GM19395 (cell line): ENCODE data around the gene POFUT2.

Experiments used
- ATAC-seq: cut with Tn5 transposase; IDR thresholded peaks from one replicate; pipeline ENCODE4 v1.9.1; 2021; ENCODE audit warnings: mild to moderate bottlenecking, moderate library complexity; ENCODE audit not compliant: unreplicated experiment

Gene POFUT2

GRCh38 chr21:45226540-45227326 is 61.0 kb downstream of the POFUT2 start:
- no peak for ATAC-seq

DNA sequence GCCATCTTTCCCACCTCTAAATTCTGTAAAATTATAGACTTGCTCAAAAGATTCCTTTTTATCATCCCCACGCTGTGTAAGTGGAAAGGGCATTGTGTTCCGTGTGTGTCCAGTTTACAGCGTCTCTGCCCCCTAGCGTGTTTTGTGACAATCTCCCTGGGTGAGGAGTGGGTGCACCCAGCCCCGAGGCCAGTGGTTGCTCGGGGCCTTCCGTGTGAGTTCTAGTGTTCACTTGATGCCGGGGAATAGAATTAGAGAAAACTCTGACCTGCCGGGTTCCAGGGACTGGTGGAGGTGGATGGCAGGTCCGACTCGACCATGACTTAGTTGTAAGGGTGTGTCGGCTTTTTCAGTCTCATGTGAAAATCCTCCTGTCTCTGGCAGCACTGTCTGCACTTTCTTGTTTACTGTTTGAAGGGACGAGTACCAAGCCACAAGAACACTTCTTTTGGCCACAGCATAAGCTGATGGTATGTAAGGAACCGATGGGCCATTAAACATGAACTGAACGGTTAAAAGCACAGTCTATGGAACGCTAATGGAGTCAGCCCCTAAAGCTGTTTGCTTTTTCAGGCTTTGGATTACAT is 61.9 kb downstream of the POFUT2 start:
- ATAC-seq = no peak

DNA sequence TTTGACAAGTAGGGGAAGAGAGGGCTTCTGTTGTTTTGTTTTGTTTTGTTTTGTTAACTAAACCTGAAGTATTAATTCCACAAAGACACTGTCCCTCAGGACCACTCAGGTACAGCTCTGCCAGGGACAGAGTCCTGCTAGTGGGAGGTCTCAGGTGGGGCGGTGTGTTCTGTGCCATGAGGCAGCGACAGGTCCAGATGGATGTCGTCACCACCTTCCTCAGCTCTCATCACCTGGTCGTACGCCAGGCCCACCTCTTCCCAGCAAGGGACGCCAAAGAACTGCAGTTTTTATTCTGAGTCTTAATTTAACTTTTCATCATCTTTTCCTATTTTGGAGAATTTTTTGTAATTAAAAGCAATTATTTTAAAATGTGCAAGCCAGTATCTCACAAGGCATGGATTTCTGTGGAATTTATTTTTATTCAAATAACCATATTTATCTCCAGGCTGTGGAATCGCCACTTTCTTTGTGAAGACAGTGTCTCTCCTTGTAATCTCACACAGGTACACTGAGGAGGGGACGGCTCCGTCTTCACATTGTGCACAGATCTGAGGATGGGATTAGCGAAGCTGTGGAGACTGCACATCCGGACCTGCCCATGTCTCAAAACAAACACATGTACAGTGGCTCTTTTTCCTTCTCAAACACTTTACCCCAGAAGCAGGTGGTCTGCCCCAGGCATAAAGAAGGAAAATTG is 62.5 kb downstream of the POFUT2 start:
- no peak for ATAC-seq

- no peak for ATAC-seq
Observed at GRCh38 chr21:45224189-45224938, 63.3 kb downstream of the POFUT2 start.

DNA sequence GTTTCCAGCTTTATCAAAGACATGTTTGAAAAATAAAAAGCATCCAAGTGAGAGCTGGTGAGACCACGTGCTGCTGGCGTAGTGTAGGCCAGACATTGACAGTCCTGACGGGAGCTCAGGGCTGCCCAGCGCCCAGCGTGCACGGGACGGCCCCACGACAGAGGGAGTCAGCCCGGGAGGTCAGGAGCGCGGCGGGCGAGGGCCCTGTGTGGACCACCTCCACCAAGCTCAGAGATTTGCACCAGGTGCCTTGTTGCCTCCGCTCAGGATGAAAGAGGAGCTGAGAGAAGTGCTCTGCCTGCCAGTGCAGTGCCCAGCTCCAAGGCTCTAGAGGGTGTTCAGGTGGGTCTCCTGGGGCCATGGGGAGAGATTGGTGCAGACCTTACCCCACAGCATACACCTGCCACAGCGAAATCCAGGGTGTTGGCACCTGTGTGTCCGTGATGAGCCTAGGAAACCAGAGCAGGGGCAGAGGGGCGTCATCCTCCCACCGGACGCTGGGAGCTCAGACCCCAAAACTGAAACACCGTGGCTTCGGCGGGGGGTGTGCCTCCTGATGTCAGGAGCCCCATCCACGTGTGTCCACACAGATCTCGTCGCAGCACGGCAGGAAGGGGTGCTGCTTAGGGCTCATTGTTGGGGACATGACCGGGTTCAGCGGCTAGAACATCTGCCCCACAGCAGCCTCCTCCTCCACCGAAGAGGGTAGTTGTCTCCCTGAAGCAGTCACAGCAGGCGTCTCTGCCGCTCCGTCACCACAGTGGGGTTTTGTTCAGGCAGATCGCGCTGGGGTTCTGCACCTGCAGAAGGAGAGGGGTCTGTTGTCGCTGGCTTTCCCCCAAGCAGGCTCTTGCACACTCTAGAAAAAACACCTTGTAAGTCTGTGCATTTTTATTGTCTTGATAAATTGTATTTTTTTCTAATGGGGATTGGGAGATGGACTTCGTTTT is 64.2 kb downstream of the POFUT2 start:
- ATAC-seq = no peak

DNA sequence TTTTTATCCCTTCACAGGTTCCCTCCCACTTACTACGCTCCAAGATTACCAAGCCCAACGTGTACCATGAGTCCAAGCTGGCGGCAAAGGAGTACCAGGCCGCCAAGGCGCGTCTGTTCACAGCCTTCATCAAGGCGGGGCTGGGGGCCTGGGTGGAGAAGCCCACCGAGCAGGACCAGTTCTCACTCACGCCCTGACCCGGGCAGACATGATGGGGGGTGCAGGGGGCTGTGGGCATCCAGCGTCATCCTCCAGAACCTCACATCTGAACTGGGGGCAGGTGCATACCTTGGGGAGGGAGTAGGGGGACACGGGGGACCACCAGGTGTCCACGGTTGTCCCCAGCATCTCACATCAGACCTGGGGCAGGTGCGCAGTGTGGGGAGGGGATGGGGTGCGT is 65.7 kb downstream of the POFUT2 start:
- ATAC-seq = no peak

DNA sequence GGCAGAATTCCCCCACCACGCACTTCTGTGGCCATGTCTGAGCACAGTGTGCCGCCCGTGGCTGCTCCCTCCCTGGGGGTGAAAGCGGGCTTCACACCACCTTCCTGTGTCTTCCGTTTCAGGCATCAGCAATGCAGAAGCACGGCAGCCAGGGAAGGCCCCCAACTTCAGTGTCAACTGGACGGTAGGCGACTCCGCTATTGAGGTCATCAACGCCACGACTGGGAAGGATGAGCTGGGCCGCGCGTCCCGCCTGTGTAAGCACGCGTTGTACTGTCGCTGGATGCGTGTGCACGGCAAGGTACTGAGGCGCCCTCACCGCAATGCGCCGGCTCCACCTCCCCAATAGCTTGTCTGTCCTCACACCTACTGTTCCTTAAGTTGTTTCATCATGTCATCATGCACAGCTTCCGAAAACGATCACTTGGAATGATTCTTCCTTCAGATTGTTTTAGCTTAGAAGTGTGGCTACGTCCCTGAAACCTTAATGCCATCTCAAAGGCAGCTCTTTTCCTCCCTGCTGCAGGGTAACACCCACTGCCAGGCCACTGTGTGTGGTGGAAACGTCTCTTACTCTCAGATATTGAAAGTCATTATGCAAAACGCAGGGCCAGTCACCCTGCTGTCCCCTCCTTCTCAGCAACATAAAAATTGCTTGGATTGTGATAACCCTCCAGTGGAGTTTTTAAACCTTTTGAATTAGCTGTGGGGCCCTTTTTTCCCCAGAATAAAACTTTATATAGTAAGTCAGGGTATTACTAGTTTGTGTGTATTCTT is 66.8 kb downstream of the POFUT2 start:
- no peak for ATAC-seq

GRCh38 chr21:45220071-45220481 is 67.6 kb downstream of the POFUT2 start:
- ATAC-seq = no peak

DNA sequence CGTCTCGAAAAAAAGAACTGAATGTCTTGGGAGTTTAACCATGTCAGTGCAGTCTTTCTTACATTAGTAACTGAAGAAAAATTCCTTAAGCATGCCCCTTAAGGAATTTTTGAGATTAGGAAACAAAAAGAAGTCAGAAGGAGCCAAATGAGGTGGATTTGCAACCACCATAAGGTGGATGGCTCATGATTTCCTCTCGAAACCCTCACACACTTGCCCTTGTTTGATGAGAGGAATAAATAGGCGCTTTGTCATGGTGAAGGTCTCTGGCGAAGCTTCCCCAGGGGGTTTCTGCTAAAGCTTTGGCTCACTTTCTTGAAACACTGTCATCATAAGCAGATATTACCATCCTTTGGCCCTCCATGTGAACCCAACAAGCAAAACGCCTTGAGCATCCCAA is 68.2 kb downstream of the POFUT2 start:
- ATAC-seq = no peak

DNA sequence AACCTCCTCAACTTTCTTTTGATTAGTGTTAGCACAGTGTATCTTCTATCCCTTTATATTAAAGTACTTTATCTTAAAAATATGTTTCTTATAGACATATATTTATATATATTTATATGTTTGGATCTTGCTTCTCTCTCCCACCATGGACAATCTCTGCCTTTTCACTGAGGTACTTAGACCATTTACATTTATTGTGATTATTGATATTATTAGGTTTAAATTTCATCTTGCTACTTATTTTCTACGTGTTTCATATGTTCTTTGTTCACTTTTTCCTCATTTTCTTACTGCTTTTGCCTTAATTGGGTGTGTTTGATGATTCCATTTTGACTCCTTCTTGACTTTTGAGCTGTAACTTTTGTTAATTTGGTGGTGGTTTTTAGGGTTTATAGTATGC is 70.7 kb downstream of the POFUT2 start:
- no peak for ATAC-seq

GRCh38 chr21:45215213-45215612 is 72.5 kb downstream of the POFUT2 start:
- no peak for ATAC-seq
